Mesenchymal stem cell (in vitro differentiated cells and primary cell): ENCODE data around the gene SPATA46.

Source experiments
- DNase-seq: peaks from one replicate; pipeline ENCODE4 v3.0.0-alpha.2; 2013
- H2AFZ ChIP-seq: one replicate; pipeline ENCODE4 v1.6.1; 2013; ENCODE audit warnings: low read depth, mild to moderate bottlenecking, control low read depth, inconsistent platforms, low read length, moderate library complexity
- H2AK5ac ChIP-seq: 2 replicates; pipeline ENCODE4 v1.6.1; 2013; ENCODE audit warnings: low read length, moderate library complexity, mild to moderate bottlenecking, inconsistent platforms; ENCODE audit not compliant: severe bottlenecking
- H2BK120ac ChIP-seq: one replicate; pipeline ENCODE4 v1.6.1; 2013; ENCODE audit warnings: low read depth, mild to moderate bottlenecking, inconsistent platforms, low read length, moderate library complexity
- H2BK12ac ChIP-seq, 2 experiments: one replicate each; pipeline ENCODE4 v1.6.1; 2013; ENCODE audit warnings: inconsistent platforms in 2 of 2, low read length in 2 of 2, mild to moderate bottlenecking in 2 of 2, moderate library complexity in 2 of 2, control low read depth in 1 of 2
- H2BK15ac ChIP-seq: one replicate; pipeline ENCODE4 v1.6.1; 2013; ENCODE audit warnings: mild to moderate bottlenecking, low read depth, inconsistent platforms; ENCODE audit not compliant: poor library complexity, severe bottlenecking
- H2BK5ac ChIP-seq: 2 replicates; pipeline ENCODE4 v1.6.1; 2013; ENCODE audit warnings: low read depth, mild to moderate bottlenecking, low read length, control low read depth, inconsistent platforms; ENCODE audit not compliant: poor library complexity, severe bottlenecking
- H3K14ac ChIP-seq, 2 experiments: one replicate each; pipeline ENCODE4 v1.6.1; 2013; ENCODE audit warnings: inconsistent platforms in 2 of 2, low read length in 2 of 2, control low read depth in 1 of 2, mild to moderate bottlenecking in 1 of 2, moderate library complexity in 1 of 2
- H3K18ac ChIP-seq, 2 experiments: one replicate each; pipeline ENCODE4 v1.6.1; 2013; ENCODE audit warnings: inconsistent platforms in 2 of 2, low read length in 2 of 2, control low read depth in 1 of 2, low read depth in 1 of 2, mild to moderate bottlenecking in 1 of 2
- H3K23ac ChIP-seq, 2 experiments: one replicate each; pipeline ENCODE4 v1.6.1; 2013; ENCODE audit warnings: inconsistent platforms in 2 of 2, low read length in 2 of 2, mild to moderate bottlenecking in 2 of 2, moderate library complexity in 2 of 2, control low read depth in 1 of 2
- H3K27ac ChIP-seq: 2 replicates; pipeline ENCODE4 v1.5.1; 2013; ENCODE audit warnings: mild to moderate bottlenecking, moderate library complexity, low read length, control low read depth, inconsistent platforms; ENCODE audit not compliant: poor library complexity, severe bottlenecking
- H3K27me3 ChIP-seq, 2 experiments: 2 replicates each; pipeline versions ENCODE4 v1.6.1 to v1.7.0; 2013; ENCODE audit warnings: low read length in 2 of 2, mild to moderate bottlenecking in 2 of 2, moderate library complexity in 2 of 2, control low read depth in 1 of 2, inconsistent platforms in 1 of 2; ENCODE audit not compliant: control insufficient read depth in 1 of 2, insufficient read depth in 1 of 2
- H3K36me3 ChIP-seq, 2 experiments: 2 replicates each; pipeline versions ENCODE4 v1.6.1 to v1.7.0; 2013; ENCODE audit warnings: low read length in 2 of 2, control low read depth in 1 of 2, inconsistent platforms in 1 of 2, low read depth in 1 of 2, mild to moderate bottlenecking in 1 of 2; ENCODE audit not compliant: insufficient read depth in 2 of 2, control insufficient read depth in 1 of 2
- H3K4ac ChIP-seq, 2 experiments: one replicate each; pipeline ENCODE4 v1.6.1; 2013; ENCODE audit warnings: inconsistent platforms in 2 of 2, low read length in 2 of 2, mild to moderate bottlenecking in 2 of 2, moderate library complexity in 2 of 2, control low read depth in 1 of 2, low read depth in 1 of 2
- H3K4me1 ChIP-seq: 2 replicates; pipeline ENCODE4 v1.6.1; 2013; ENCODE audit warnings: low read depth, low read length, control low read depth; ENCODE audit not compliant: control insufficient read depth, insufficient read depth
- H3K4me2 ChIP-seq: 2 replicates; pipeline ENCODE4 v1.6.1; 2013; ENCODE audit warnings: low read length, mild to moderate bottlenecking, inconsistent platforms; ENCODE audit not compliant: poor library complexity, severe bottlenecking
- H3K4me3 ChIP-seq, 2 experiments: 2 replicates each; pipeline versions ENCODE4 v1.5.1 to v1.7.0; 2013; ENCODE audit warnings: low read length in 2 of 2, mild to moderate bottlenecking in 2 of 2, control low read depth in 1 of 2, low read depth in 1 of 2; ENCODE audit not compliant: insufficient read depth in 1 of 2
- H3K79me1 ChIP-seq: replicated peaks from 2 replicates; pipeline ENCODE4 v1.6.1; 2013; ENCODE audit warnings: mild to moderate bottlenecking, control low read depth, low read length, inconsistent platforms; ENCODE audit not compliant: poor library complexity, severe bottlenecking
- H3K9ac ChIP-seq: 2 replicates; pipeline ENCODE4 v1.7.0; 2013; ENCODE audit warnings: mild to moderate bottlenecking, low read length, moderate library complexity
- H3K9me3 ChIP-seq: 2 replicates; pipeline ENCODE4 v1.7.0; 2013; ENCODE audit warnings: mild to moderate bottlenecking, low read length; ENCODE audit not compliant: control insufficient read depth
- H4K8ac ChIP-seq: one replicate; pipeline ENCODE4 v1.6.1; 2013; ENCODE audit warnings: inconsistent platforms, mild to moderate bottlenecking, low read length, moderate library complexity
- H4K91ac ChIP-seq: one replicate; pipeline ENCODE4 v1.6.1; 2013; ENCODE audit warnings: mild to moderate bottlenecking, low read length, inconsistent platforms
- WGBS: methylation state at CpG from one replicate; pipeline ENCODE4 v1.1.7; 2013; ENCODE audit warnings: mixed read lengths; 5-methylcytosine and 5-hydroxymethylcytosine counted together

Gene SPATA46

GRCh38 chr1:162388083-162388594 lies 11.5 kb upstream of the SPATA46 start:
- H3K4ac ChIP-seq, result no peak overlapping the region
- H2BK5ac ChIP-seq, result no peak overlapping the region
- H2BK15ac ChIP-seq, result no peak overlapping the region
- no peak overlapping the region for H3K9ac ChIP-seq
- no peak overlapping the region for H3K4me2 ChIP-seq
- no peak overlapping the region for H2BK12ac ChIP-seq
- H3K14ac ChIP-seq, result no peak overlapping the region
- no peak overlapping the region for H4K91ac ChIP-seq
- WGBS, result 90% methylated on average over 8 of the region's 8 CpGs
- H3K4me3 ChIP-seq, result no peak overlapping the region
- H2AK5ac ChIP-seq, result peak overlapping the region; percentile 67
- peaks cover 18% of the 10 kb centered on the region for H3K4me1 ChIP-seq
- H3K9me3 ChIP-seq, result no peaks in the 10 kb centered on the region
- peaks cover 0 to 3% of the 10 kb centered on the region in 2 experiments for H3K36me3 ChIP-seq
- no peak overlapping the region for H3K27ac ChIP-seq
- peaks cover 0 to 42% of the 10 kb centered on the region in 2 experiments for H3K27me3 ChIP-seq
- H3K18ac ChIP-seq, result no peak overlapping the region
- no peak overlapping the region for H4K8ac ChIP-seq
- no peak overlapping the region for H3K23ac ChIP-seq
- DNase-seq, result no peak
- H3K79me1 ChIP-seq, result no peaks in the 10 kb centered on the region
- no peak overlapping the region for H2BK120ac ChIP-seq
- no peak overlapping the region for H2AFZ ChIP-seq

- H3K4ac ChIP-seq, result no peak overlapping the region
- 91% methylated on average over 20 of the region's 20 CpGs for WGBS
- H3K27ac ChIP-seq, result no peak overlapping the region
- H2BK5ac ChIP-seq, result no peak overlapping the region
- H2BK15ac ChIP-seq, result no peak overlapping the region
- H4K8ac ChIP-seq, result no peak overlapping the region
- peaks cover 0 to 4% of the 10 kb centered on the region in 2 experiments for H3K36me3 ChIP-seq
- no peak overlapping the region for H2BK120ac ChIP-seq
- no peak overlapping the region for H3K4me3 ChIP-seq
- H2AFZ ChIP-seq, result no peak overlapping the region
- H3K4me1 ChIP-seq, result peaks cover 18% of the 10 kb centered on the region
- H3K4me2 ChIP-seq, result no peak overlapping the region
- H2AK5ac ChIP-seq, result no peak overlapping the region
- DNase-seq, result no peak
- no peak overlapping the region for H3K23ac ChIP-seq
- H3K27me3 ChIP-seq, result peaks cover 0 to 45% of the 10 kb centered on the region in 2 experiments
- no peaks in the 10 kb centered on the region for H3K79me1 ChIP-seq
- H3K14ac ChIP-seq, result no peak overlapping the region
- no peaks in the 10 kb centered on the region for H3K9me3 ChIP-seq
- no peak overlapping the region for H2BK12ac ChIP-seq
- H3K18ac ChIP-seq, result no peak overlapping the region
- H3K9ac ChIP-seq, result no peak overlapping the region
- H4K91ac ChIP-seq, result no peak overlapping the region
Observed at GRCh38 chr1:162387226-162388082, 10.8 kb upstream of the SPATA46 start.

- no peak overlapping the region for H4K8ac ChIP-seq
- no peak overlapping the region for H4K91ac ChIP-seq
- H2BK120ac ChIP-seq, result no peak overlapping the region
- no peak overlapping the region for H3K23ac ChIP-seq
- WGBS, result 84% methylated on average over 8 of the region's 8 CpGs
- no peak overlapping the region for H3K9ac ChIP-seq
- H3K14ac ChIP-seq, result no peak overlapping the region
- no peak for DNase-seq
- peaks cover 0 to 4% of the 10 kb centered on the region in 2 experiments for H3K36me3 ChIP-seq
- peaks cover 18% of the 10 kb centered on the region for H3K4me1 ChIP-seq
- no peak overlapping the region for H2BK15ac ChIP-seq
- no peak overlapping the region for H2AFZ ChIP-seq
- no peaks in the 10 kb centered on the region for H3K9me3 ChIP-seq
- H3K27me3 ChIP-seq, result peaks cover 0 to 45% of the 10 kb centered on the region in 2 experiments
- H2BK5ac ChIP-seq, result no peak overlapping the region
- H3K4me3 ChIP-seq, result no peak overlapping the region
- no peak overlapping the region for H3K27ac ChIP-seq
- peak overlapping the region; percentile 37 for H2AK5ac ChIP-seq
- no peak overlapping the region for H3K4ac ChIP-seq
- no peak overlapping the region for H3K18ac ChIP-seq
- H2BK12ac ChIP-seq, result no peak overlapping the region
- H3K4me2 ChIP-seq, result no peak overlapping the region
- H3K79me1 ChIP-seq, result no peaks in the 10 kb centered on the region
Observed at GRCh38 chr1:162386292-162387225, 9.9 kb upstream of the SPATA46 start.

- H3K9ac ChIP-seq, result no peak overlapping the region
- no peak overlapping the region for H4K8ac ChIP-seq
Observed at GRCh38 chr1:162385702-162386101, 9.0 kb upstream of the SPATA46 start.

More at GRCh38 chr1:162385702-162386101, 9.0 kb upstream of the SPATA46 start:
- DNase-seq, result no peak
- H3K14ac ChIP-seq, result no peak overlapping the region
- no peak overlapping the region for H3K27ac ChIP-seq
- H4K91ac ChIP-seq, result no peak overlapping the region
- no peak overlapping the region for H2BK15ac ChIP-seq
- peaks cover 0 to 4% of the 10 kb centered on the region in 2 experiments for H3K36me3 ChIP-seq
- no peak overlapping the region for H2AK5ac ChIP-seq
- H2BK12ac ChIP-seq, result no peak overlapping the region
- no peaks in the 10 kb centered on the region for H3K79me1 ChIP-seq
- no peak overlapping the region for H2AFZ ChIP-seq
- H3K18ac ChIP-seq, result no peak overlapping the region
- H2BK5ac ChIP-seq, result no peak overlapping the region
- no peak overlapping the region for H3K4ac ChIP-seq
- H3K9me3 ChIP-seq, result no peaks in the 10 kb centered on the region
- peaks cover 0 to 40% of the 10 kb centered on the region in 2 experiments for H3K27me3 ChIP-seq
- no peak overlapping the region for H3K4me3 ChIP-seq
- H3K23ac ChIP-seq, result no peak overlapping the region
- no peak overlapping the region for H3K4me2 ChIP-seq
- H2BK120ac ChIP-seq, result no peak overlapping the region
- peaks cover 18% of the 10 kb centered on the region for H3K4me1 ChIP-seq
- 90% methylated on average over 3 of the region's 3 CpGs for WGBS
